Activated B cell treated with CpG ODN at 0.5 μM for 24 hours (primary cell): Measurements from ENCODE around the gene SLC16A5. TPM values are rescaled to one million over a fixed set of nuclear protein-coding genes. Genes with fewer than 3 reads are reported as not detected.

ENCODE experiments used
- ATAC-seq: fragments of 200-7000 bp; cut with Tn5 transposase; one replicate; pipeline ENCODE4 v1.10.0; 2021; ENCODE audit warnings: low read depth, mild to moderate bottlenecking, moderate library complexity
- CTCF ChIA-PET: fragments of 350-600 bp; sonication (Branson Sonifier 250); formaldehyde crosslinking; loops from one replicate; lab custom pipeline; 2021; ENCODE audit warnings: antibody characterized with exemption; lab: Charles Lee
- POLR2A ChIA-PET: fragments of 350-600 bp; sonication (Branson Sonifier 250); formaldehyde crosslinking; loops from one replicate; lab custom pipeline; 2021; ENCODE audit warnings: antibody characterized with exemption; lab: Charles Lee
- DNase-seq: peaks from one replicate; pipeline ENCODE4 v3.0.0; 2022
- H3K27ac Mint-ChIP-seq: one replicate; pipeline ENCODE4 v1.8.0; 2020; ENCODE audit warnings: mixed read lengths
- H3K27me3 Mint-ChIP-seq: one replicate; pipeline ENCODE4 v1.8.0; 2021; ENCODE audit warnings: mixed read lengths
- H3K36me3 Mint-ChIP-seq: one replicate; pipeline ENCODE4 v1.8.0; 2021; ENCODE audit warnings: low read depth, mixed read lengths
- H3K4me1 Mint-ChIP-seq: one replicate; pipeline ENCODE4 v1.8.0; 2021; ENCODE audit warnings: mixed read lengths
- H3K4me3 Mint-ChIP-seq: one replicate; pipeline ENCODE4 v1.8.0; 2020; ENCODE audit warnings: mild to moderate bottlenecking, mixed read lengths
- H3K9me3 Mint-ChIP-seq: one replicate; pipeline ENCODE4 v1.8.0; 2020; ENCODE audit warnings: mixed read lengths
- intact Hi-C: fragments of 100-400 bp; cut with micrococcal nuclease; formaldehyde crosslinking; loops from one replicate; pipeline ENCODE4 v1.15.1; 2024
- total RNA-seq: library from RNA; stranded (reverse); gene quantifications from 2 replicates; pipeline ENCODE4 v1.2.3, GENCODE V29; 2022
- TF ChIP-seq, protein P1 (sequence below): fragments of 200-600 bp; IDR thresholded peaks from one replicate; pipeline ENCODE4 v1.8.0; 2022; ENCODE audit warnings: antibody characterized with exemption, mild to moderate bottlenecking

SLC16A5 gene
- total RNA-seq, 1 donor from 2014 or later: 5.7 TPM

DNA sequence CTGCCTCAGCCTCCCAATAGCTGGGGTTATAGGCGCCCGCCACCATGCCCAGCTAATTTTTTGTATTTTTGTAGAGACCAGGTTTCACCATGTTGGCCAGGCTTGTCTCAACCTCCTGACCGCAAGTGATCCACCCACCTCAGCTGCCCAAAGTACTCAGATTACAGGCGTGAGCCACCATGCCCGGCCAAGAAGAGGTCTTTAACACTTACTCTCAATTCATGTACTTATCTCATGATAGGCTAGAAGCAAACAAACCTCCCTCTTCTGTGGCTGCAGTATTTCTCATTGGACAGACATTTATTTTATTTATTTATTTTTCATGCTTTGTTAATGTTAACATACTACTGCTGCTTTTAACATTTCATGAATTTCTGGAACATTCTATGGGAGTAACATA is 50.8 kb downstream of the SLC16A5 start:
- TF ChIP-seq, protein P1, sequence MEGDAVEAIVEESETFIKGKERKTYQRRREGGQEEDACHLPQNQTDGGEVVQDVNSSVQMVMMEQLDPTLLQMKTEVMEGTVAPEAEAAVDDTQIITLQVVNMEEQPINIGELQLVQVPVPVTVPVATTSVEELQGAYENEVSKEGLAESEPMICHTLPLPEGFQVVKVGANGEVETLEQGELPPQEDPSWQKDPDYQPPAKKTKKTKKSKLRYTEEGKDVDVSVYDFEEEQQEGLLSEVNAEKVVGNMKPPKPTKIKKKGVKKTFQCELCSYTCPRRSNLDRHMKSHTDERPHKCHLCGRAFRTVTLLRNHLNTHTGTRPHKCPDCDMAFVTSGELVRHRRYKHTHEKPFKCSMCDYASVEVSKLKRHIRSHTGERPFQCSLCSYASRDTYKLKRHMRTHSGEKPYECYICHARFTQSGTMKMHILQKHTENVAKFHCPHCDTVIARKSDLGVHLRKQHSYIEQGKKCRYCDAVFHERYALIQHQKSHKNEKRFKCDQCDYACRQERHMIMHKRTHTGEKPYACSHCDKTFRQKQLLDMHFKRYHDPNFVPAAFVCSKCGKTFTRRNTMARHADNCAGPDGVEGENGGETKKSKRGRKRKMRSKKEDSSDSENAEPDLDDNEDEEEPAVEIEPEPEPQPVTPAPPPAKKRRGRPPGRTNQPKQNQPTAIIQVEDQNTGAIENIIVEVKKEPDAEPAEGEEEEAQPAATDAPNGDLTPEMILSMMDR: no peak
- ChIA-PET POLR2A (interaction anchor here (0.8 kb wide), 1 partner anchor 433 kb away, joined by 3 read pairs; no protein-coding TSS in a partner anchor), CTCF (interaction anchor here (1.1 kb wide), 1 partner anchor 33 kb away, joined by 3 read pairs; no protein-coding TSS in a partner anchor)
- intact Hi-C loops: no loop called here
- H3K4me3 Mint-ChIP-seq: no peak overlapping the region
- DNase-seq (no peak), ATAC-seq (no peak)
- no peak overlapping the region for H3K27ac Mint-ChIP-seq
- no peaks in the 10 kb centered on the region for H3K9me3 Mint-ChIP-seq
- H3K4me1 Mint-ChIP-seq: peaks cover 17% of the 10 kb centered on the region
- H3K27me3 Mint-ChIP-seq: no peaks in the 10 kb centered on the region
- peaks cover 10% of the 10 kb centered on the region for H3K36me3 Mint-ChIP-seq

DNA sequence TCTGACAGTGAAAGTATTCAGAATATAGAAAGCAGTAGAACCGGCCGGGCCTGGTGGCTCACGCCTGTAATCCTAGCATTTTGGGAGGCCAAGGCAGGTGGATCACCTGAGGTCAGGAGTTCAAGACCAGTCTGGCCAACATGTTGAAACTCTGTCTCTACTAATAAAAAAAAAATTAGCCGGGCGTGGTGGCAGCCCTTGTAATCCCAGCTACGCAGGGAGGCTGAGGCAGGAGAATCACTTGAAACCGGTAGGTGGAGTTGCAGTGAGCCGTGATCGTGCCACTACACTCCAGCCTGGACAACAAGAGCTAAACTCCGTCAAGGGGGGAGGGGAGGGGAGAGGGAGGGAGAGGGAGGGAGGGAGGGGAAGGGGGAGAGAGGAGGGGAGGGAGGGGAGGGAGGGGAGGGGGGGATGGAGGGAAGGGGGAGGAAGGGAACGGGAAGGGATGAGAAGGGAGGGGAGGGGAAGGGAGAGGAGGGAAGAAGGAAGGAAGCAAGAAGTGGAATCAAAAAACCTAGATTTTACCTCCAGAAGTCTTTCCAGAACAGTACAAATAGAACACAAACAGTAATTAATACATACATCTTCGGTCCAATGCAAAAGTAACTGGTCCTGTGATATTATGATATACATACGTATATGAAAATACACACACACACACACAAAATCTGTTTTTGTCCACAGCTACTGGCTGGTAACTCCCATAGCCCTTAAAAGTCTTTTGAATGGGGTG is 54.6 kb downstream of the SLC16A5 start:
- Mint-ChIP-seq H3K36me3 (peaks cover 30% of the 10 kb centered on the region), H3K9me3 (no peaks in the 10 kb centered on the region), H3K27me3 (no peaks in the 10 kb centered on the region), H3K4me1 (peaks cover 20% of the 10 kb centered on the region), H3K4me3 (no peak overlapping the region), H3K27ac (no peak overlapping the region)
- ATAC-seq (no peak), DNase-seq (no peak)
- ChIA-PET POLR2A (no interaction called here), CTCF (no interaction called here)
- TF ChIP-seq, protein P1: no peak
- intact Hi-C loops: no loop called here

DNA sequence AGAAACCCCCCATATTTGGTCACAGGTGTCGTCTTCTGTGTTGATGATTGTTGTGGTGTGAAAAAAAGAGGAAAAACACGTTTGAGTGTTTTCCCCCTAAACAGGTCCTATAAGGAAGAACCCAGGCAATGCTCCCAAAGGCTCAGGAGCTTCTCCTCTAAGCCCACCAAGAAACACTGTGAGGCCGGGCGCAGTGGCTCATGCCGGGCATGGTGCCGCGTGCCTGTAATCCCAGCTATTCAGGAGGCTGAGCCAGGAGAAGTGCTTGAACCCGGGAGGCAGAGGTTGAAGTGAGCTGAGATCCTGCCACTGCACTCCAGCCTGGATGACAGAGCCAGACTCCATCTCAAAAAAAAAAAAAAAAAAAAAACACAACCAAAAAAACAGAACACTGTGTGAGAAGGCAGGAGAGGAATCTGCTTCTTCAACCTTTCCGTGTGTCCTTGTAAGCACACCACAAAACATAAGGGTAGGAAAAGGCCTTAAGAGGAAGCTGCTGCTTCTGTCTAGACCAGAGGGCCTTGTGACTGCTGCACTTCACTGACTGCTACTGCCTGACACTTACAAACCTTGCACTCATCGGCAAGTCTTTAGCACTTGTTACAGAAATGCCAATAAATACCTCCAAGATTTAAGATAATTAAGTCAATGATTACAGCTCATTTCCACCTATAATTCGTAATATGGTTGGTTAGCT is 57.2 kb downstream of the SLC16A5 start:
- intact Hi-C loops: no loop called here
- no peaks in the 10 kb centered on the region for H3K9me3 Mint-ChIP-seq
- ATAC-seq: no peak
- H3K27me3 Mint-ChIP-seq: no peaks in the 10 kb centered on the region
- no peak overlapping the region for H3K27ac Mint-ChIP-seq
- no peak for DNase-seq
- TF ChIP-seq, protein P1: no peak
- H3K4me1 Mint-ChIP-seq: peaks cover 29% of the 10 kb centered on the region
- ChIA-PET CTCF (interaction anchor here (0.6 to 1.8 kb wide), 3 partner anchors 15 to 57 kb away, joined by 3 to 7 read pairs (median 6); no protein-coding TSS in a partner anchor), POLR2A (interaction anchor here (0.6 to 2.0 kb wide), 5 partner anchors 10 to 175 kb away, joined by 3 to 11 read pairs (median 4); partner anchors contain the start of genes ATP5PD, JPT1 and KCTD2)
- no peak overlapping the region for H3K4me3 Mint-ChIP-seq
- peaks cover 42% of the 10 kb centered on the region for H3K36me3 Mint-ChIP-seq

DNA sequence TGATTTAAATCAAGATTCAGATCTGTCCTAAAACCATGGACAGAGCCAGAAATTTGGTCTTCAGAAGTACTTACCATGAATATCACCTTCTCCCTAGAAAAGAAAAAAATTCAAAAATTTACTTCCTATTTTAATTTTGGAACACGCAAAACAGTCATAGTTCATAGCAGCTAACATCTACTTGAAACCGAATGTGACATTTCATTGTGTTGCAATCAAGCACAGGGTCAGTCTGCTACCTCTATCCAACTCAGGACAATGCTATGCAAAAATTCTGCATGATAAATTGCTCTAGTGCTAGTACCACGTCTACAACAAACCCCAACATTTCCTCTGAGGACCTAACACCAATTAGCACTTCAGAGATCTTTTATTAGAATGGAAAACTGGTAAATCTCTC is 58.8 kb downstream of the SLC16A5 start:
- ChIA-PET CTCF (interaction anchor here (0.9 to 1.8 kb wide), 2 partner anchors 16 to 25 kb away, joined by 5 to 7 read pairs; no protein-coding TSS in a partner anchor), POLR2A (no interaction called here)
- Mint-ChIP-seq H3K27me3 (no peaks in the 10 kb centered on the region), H3K9me3 (no peaks in the 10 kb centered on the region), H3K4me1 (peaks cover 14% of the 10 kb centered on the region), H3K36me3 (peaks cover 42% of the 10 kb centered on the region), H3K4me3 (no peak overlapping the region), H3K27ac (no peak overlapping the region)
- TF ChIP-seq, protein P1: no peak
- intact Hi-C loops: no loop called here
- ATAC-seq: no peak
- no peak for DNase-seq
